Measurements from ENCODE around the gene TMED4. TPM values are rescaled to one million over a fixed set of nuclear protein-coding genes. Genes with fewer than 3 reads are reported as not detected.

Gene TMED4
- total and polyA plus RNA-seq, 2 of the 13 experiments (the other 11 are each of a cell fraction or from before 2014, with no cell fraction given): 81.4 to 109 TPM

DNA sequence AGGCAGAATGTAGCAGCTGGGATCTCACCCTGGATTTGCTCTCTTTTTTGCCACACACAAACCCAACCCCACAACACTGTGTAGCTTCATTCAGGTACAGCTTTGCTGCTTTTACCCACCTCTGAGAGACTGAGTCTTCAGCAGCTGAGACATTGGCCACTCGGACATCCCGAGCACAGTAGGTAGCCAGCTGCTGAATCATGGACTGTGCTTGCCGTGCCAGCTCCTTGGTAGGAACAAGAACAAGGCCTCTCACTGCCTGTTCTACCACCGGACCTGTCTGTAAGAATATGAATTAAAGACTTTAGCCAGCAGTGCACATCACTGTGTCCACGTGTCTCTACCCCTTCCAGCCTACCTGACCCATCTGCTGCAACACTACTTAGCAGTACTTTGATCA lies 9.3 kb downstream of the TMED4 start:
- TF ChIP-seq ZZZ3 (CRISPR knock-in tag; IDR thresholded peaks at IDR 0.05; ENCODE audit: borderline replicate concordance): no peak
- peak; percentile 41; the same call in 1 of the 2 replicates for TF ChIP-seq JUNB (CRISPR knock-in tag; IDR thresholded peaks at IDR 0.05; ENCODE audit: borderline replicate concordance)
- TF ChIP-seq CHD4 (IDR thresholded peaks at IDR 0.05; ENCODE audit: borderline replicate concordance, low read length): no peak
- TF ChIP-seq, protein P1, sequence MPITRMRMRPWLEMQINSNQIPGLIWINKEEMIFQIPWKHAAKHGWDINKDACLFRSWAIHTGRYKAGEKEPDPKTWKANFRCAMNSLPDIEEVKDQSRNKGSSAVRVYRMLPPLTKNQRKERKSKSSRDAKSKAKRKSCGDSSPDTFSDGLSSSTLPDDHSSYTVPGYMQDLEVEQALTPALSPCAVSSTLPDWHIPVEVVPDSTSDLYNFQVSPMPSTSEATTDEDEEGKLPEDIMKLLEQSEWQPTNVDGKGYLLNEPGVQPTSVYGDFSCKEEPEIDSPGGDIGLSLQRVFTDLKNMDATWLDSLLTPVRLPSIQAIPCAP (CRISPR knock-in tag; IDR thresholded peaks at IDR 0.05; ENCODE audit: low read depth): no peak
- TF ChIP-seq TAF1 (CRISPR knock-in tag; IDR thresholded peaks at IDR 0.05): no peak
- no peak for TF ChIP-seq ZNF224 (CRISPR knock-in tag; IDR thresholded peaks at IDR 0.05)
- TF ChIP-seq ZBTB38 (CRISPR knock-in tag; IDR thresholded peaks at IDR 0.05): no peak
- Histone ChIP-seq H3K9ac (ENCODE audit: insufficient read depth, low read depth, low read length) (peak overlapping the region; percentile 93), H3K79me2 (ENCODE audit: insufficient read depth, low read length) (peaks cover 33% of the 10 kb centered on the region), H3K36me3 (replicated peaks in 1 of 2; ENCODE audit: control insufficient read depth in 1 of 2, insufficient read depth in 2 of 2, low read length in 2 of 2) (peaks cover 32 to 52% of the 10 kb centered on the region in 2 experiments), H3K4me1 (ENCODE audit: insufficient read depth, low read length) (peaks cover 39% of the 10 kb centered on the region), H3K4me2 (ENCODE audit: low read depth, low read length) (peak overlapping the region; percentile 99), H3K27me3 (ENCODE audit: control insufficient read depth in 1 of 2, insufficient read depth in 2 of 2, low read length in 2 of 2) (no peaks in the 10 kb centered on the region; a peak in 1 of 5 replicates), H2AFZ (ENCODE audit: low read length) (no peak overlapping the region), H3K27ac (ENCODE audit: extremely low read length, insufficient read depth, low read length) (peak overlapping the region; percentile 83), H4K20me1 (ENCODE audit: insufficient read depth, low read length) (no peaks in the 10 kb centered on the region), H3K4me3 (replicated peaks in 1 of 3; ENCODE audit: insufficient read depth in 1 of 3, low read depth in 2 of 3, low read length in 3 of 3) (peak overlapping the region; percentile 77 to 91 (median 83)), H3K9me3 (ENCODE audit: low read length) (no peaks in the 10 kb centered on the region)
- 22% methylated on average over 5 of the region's 5 CpGs for WGBS (ENCODE audit: low lambda C conversion rate)
- FAIRE-seq: no peak
- ChIA-PET POLR2A (interaction anchor here (1.5 to 2.8 kb wide), 7 partner anchors 8 to 276 kb away, joined by 4 to 45 read pairs (median 15); partner anchors contain the start of genes NUDCD3 and TMED4), CTCF (ENCODE audit: low intra/inter-chr PET ratio, low total read pairs) (no interaction called here)
- intact Hi-C loops (cut with micrococcal nuclease; ENCODE audit: unreplicated experiment) (loop anchor here (5.0 kb wide), 1 partner anchor 80 kb away; the partner anchor contains the start of gene NUDCD3), in situ Hi-C loops (cut with HindIII; ENCODE audit: extremely low pct_ligation_motif_present, low pct_unique_long_range_greater_than_20kb) (no loop called here)
- ATAC-seq: no peak
- no peak for DNase-seq (ENCODE audit: low spot score)
- BruUV-seq (replicated peaks): no TSS peak

DNA sequence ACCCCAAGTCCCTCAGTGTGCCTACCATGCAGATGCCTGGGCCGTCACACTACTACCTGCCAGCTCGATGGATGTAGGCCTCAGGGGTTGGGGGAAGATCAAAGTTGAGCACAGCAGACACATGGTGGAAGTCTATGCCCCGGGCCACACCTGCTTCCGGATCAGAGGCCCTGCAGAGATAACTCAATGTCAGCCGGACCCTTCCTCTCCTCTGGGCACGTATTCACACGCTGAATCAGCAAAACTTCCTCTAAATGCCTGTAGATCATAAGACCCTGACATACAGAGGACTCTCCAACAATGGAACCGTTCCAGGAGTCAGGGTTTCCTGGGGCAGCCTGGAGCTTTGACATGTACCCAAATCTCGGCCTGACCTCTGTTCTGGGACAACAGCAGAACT lies 12.1 kb downstream of the TMED4 start:
- no peak for DNase-seq (ENCODE audit: low spot score)
- Histone ChIP-seq H3K9ac (ENCODE audit: insufficient read depth, low read depth, low read length) (no peak overlapping the region), H3K36me3 (replicated peaks in 1 of 2; ENCODE audit: control insufficient read depth in 1 of 2, insufficient read depth in 2 of 2, low read length in 2 of 2) (peaks cover 41 to 73% of the 10 kb centered on the region in 2 experiments), H3K79me2 (ENCODE audit: insufficient read depth, low read length) (peaks cover 31% of the 10 kb centered on the region), H3K9me3 (ENCODE audit: low read length) (no peaks in the 10 kb centered on the region), H3K27ac (ENCODE audit: extremely low read length, insufficient read depth, low read length) (no peak overlapping the region), H3K4me1 (ENCODE audit: insufficient read depth, low read length) (peaks cover 34% of the 10 kb centered on the region), H4K20me1 (ENCODE audit: insufficient read depth, low read length) (no peaks in the 10 kb centered on the region; the same call in 1 of the 2 replicates), H3K4me2 (ENCODE audit: low read depth, low read length) (no peak overlapping the region), H2AFZ (ENCODE audit: low read length) (no peak overlapping the region), H3K27me3 (ENCODE audit: control insufficient read depth in 1 of 2, insufficient read depth in 2 of 2, low read length in 2 of 2) (no peaks in the 10 kb centered on the region; a peak in 1 of 5 replicates), H3K4me3 (replicated peaks in 1 of 3; ENCODE audit: insufficient read depth in 1 of 3, low read depth in 2 of 3, low read length in 3 of 3) (no peak overlapping the region)
- WGBS (ENCODE audit: low lambda C conversion rate): 81% methylated on average over 5 of the region's 9 CpGs
- FAIRE-seq: no peak
- TF ChIP-seq MAFK (conservative IDR thresholded peaks at IDR 0.05 in 1 of 2, IDR thresholded peaks at IDR 0.05 in 1 of 2; ENCODE audit: low read length in 2 of 2): peak; percentile 87 to 92
- no peak for TF ChIP-seq PCBP1 (IDR thresholded peaks at IDR 0.05; ENCODE audit: borderline replicate concordance, low read depth, low read length)
- TF ChIP-seq MAFF (IDR thresholded peaks at IDR 0.05; ENCODE audit: low read depth, low read length): peak; percentile 89
- BruUV-seq (replicated peaks): no TSS peak
- no peak for ATAC-seq
- POLR2A ChIA-PET: interaction anchor here (1.4 kb wide), 2 partner anchors 8 to 12 kb away, joined by 3 to 4 read pairs; partner anchors contain the start of gene TMED4
- in situ Hi-C loops (cut with HindIII; ENCODE audit: extremely low pct_ligation_motif_present, low pct_unique_long_range_greater_than_20kb) (no loop called here), intact Hi-C loops (cut with micrococcal nuclease; ENCODE audit: unreplicated experiment) (loop anchor here (5.0 kb wide), 1 partner anchor 78 kb away; the partner anchor contains the start of gene NUDCD3)
- CTCF ChIA-PET (ENCODE audit: low intra/inter-chr PET ratio, low total read pairs): no interaction called here
